GM12878 (cell line): Measurements from ENCODE around the gene OR2J1. TPM values are rescaled to one million over a fixed set of nuclear protein-coding genes. Genes with fewer than 3 reads are reported as not detected.

Source experiments
- ATAC-seq: fragments of 200-7000 bp; cut with Tn5 transposase; 3 replicates; pipeline ENCODE4 v1.9.1; 2020; ENCODE audit warnings: mild to moderate bottlenecking, moderate library complexity
- BruUV-seq: library from RNA; stranded (reverse); fragments of 400-500 nt; replicated peaks from 2 replicates; lab custom pipeline; 2021; lab: Mats Ljungman, UMichigan
- CTCF ChIA-PET: fragments of 300-600 bp; sonication (Branson Sonifier 250); formaldehyde crosslinking; extraction: SDS; loops from one replicate; lab custom pipeline; 2021; ENCODE audit warnings: inconsistent platforms; lab: Yijun Ruan, JAX
- POLR2A ChIA-PET: fragments of 350-600 bp; formaldehyde crosslinking; extraction: SDS; loops from one replicate; lab custom pipeline; 2021; ENCODE audit warnings: inconsistent platforms; lab: Charles Lee
- RAD21 ChIA-PET: fragments of 300-600 bp; sonication (Branson Sonifier 250); formaldehyde crosslinking; loops from one replicate; lab custom pipeline; 2023; ENCODE audit warnings: antibody characterized with exemption; ENCODE audit not compliant: unreplicated experiment; lab: Charles Lee
- SMC1A ChIA-PET: fragments of 300-600 bp; sonication (Branson Sonifier 250); formaldehyde crosslinking; loops from one replicate; lab custom pipeline; 2023; ENCODE audit not compliant: unreplicated experiment, uncharacterized antibody; lab: Charles Lee
- DNase-seq: peaks from one replicate; pipeline ENCODE4 v3.0.0-alpha.2; 2011; ENCODE audit warnings: low read depth, low spot score
- FAIRE-seq: peaks from 3 replicates; lab custom pipeline; 2011; peaks lifted over from hg19 to GRCh38; lab: Jason Lieb, UNC
- H2AFZ ChIP-seq: 2 replicates; pipeline ENCODE4 v1.6.0; 2011; ENCODE audit warnings: low read depth, low read length, control low read depth; ENCODE audit not compliant: control insufficient read depth
- H3K27ac ChIP-seq: 2 replicates; pipeline ENCODE4 v1.5.1; 2011; ENCODE audit warnings: control low read depth; ENCODE audit not compliant: control insufficient read depth, insufficient read depth
- H3K27me3 ChIP-seq, 2 experiments: replicated peaks in 1 of 2; 2 replicates each; pipeline versions ENCODE4 v1.6.0 to v1.6.1; 2011; ENCODE audit warnings: low read length in 1 of 2; ENCODE audit not compliant: control insufficient read depth in 2 of 2, insufficient read depth in 2 of 2
- H3K36me3 ChIP-seq, 2 experiments: 2 replicates each; pipeline ENCODE4 v1.5.1; 2011; ENCODE audit warnings: low read length in 1 of 2; ENCODE audit not compliant: control insufficient read depth in 2 of 2, insufficient read depth in 2 of 2
- H3K4me1 ChIP-seq: 2 replicates; pipeline ENCODE4 v1.6.1; 2011; ENCODE audit warnings: mild to moderate bottlenecking, low read length, moderate library complexity, mixed read lengths; ENCODE audit not compliant: control insufficient read depth, insufficient read depth
- H3K4me2 ChIP-seq: 2 replicates; pipeline ENCODE4 v1.6.0; 2011; ENCODE audit warnings: control low read depth; ENCODE audit not compliant: control insufficient read depth, insufficient read depth
- H3K4me3 ChIP-seq: fragments of 200-600 bp; sonication (generic); 2 replicates; pipeline ENCODE4 v1.5.1; 2016
- H3K79me2 ChIP-seq: 2 replicates; pipeline ENCODE4 v1.6.0; 2011; ENCODE audit warnings: low read length; ENCODE audit not compliant: control insufficient read depth, insufficient read depth
- H3K9ac ChIP-seq: 2 replicates; pipeline ENCODE4 v1.8.0; 2011; ENCODE audit warnings: low read length, control low read depth, mixed read lengths; ENCODE audit not compliant: control insufficient read depth, insufficient read depth
- H3K9me3 ChIP-seq: replicated peaks from 3 replicates; pipeline ENCODE4 v1.5.1; 2011; ENCODE audit warnings: mild to moderate bottlenecking, low read length; ENCODE audit not compliant: control insufficient read depth, insufficient read depth
- H4K20me1 ChIP-seq: 2 replicates; pipeline ENCODE4 v1.6.0; 2011; ENCODE audit not compliant: control insufficient read depth, insufficient read depth
- CEBPZ ChIP-seq: fragments of 150-350 bp; IDR thresholded peaks from 2 replicates; pipeline ENCODE4 v1.6.1; 2016; ENCODE audit warnings: low read depth, low read length
- E2F8 ChIP-seq: fragments of 450-650 bp; IDR thresholded peaks from 2 replicates; pipeline ENCODE4 v1.6.1; 2018; ENCODE audit warnings: mild to moderate bottlenecking, low read depth, moderate library complexity; ENCODE audit not compliant: partially characterized antibody
- GABPA ChIP-seq: IDR thresholded peaks from 2 replicates; pipeline ENCODE4 v1.6.1; 2014; ENCODE audit warnings: antibody characterized with exemption, low read depth, mild to moderate bottlenecking, inconsistent platforms
- IKZF2 ChIP-seq, 2 experiments: fragments of 450-650 bp; IDR thresholded peaks; 2 replicates each; pipeline ENCODE4 v1.6.1; 2017; ENCODE audit warnings: mild to moderate bottlenecking in 2 of 2, moderate library complexity in 2 of 2
- NKRF ChIP-seq: fragments of 450-650 bp; conservative IDR thresholded peaks from 2 replicates; pipeline ENCODE4 v1.6.1; 2017; ENCODE audit warnings: mild to moderate bottlenecking, moderate library complexity
- RAD51 ChIP-seq: fragments of 450-650 bp; IDR thresholded peaks from 2 replicates; pipeline ENCODE4 v1.6.1; 2016; ENCODE audit warnings: moderate library complexity, mild to moderate bottlenecking, inconsistent platforms
- SUZ12 ChIP-seq: fragments of 200-600 bp; sonication (generic); IDR thresholded peaks from one replicate; pipeline ENCODE4 v1.6.1; 2018; ENCODE audit warnings: antibody characterized with exemption, mild to moderate bottlenecking; ENCODE audit not compliant: unreplicated experiment
- TCF3 ChIP-seq: IDR thresholded peaks from 2 replicates; pipeline ENCODE4 v1.6.1; 2012; ENCODE audit warnings: low read depth, mild to moderate bottlenecking, low read length, borderline replicate concordance; ENCODE audit not compliant: insufficient read depth
- WGBS: methylation state at CpG from one replicate; pipeline ENCODE4 v1.1.6; 2016; ENCODE audit warnings: low lambda C conversion rate; ENCODE audit not compliant: insufficient replicate concordance, insufficient coverage; ENCODE audit errors: missing lambda C conversion rate; 5-methylcytosine and 5-hydroxymethylcytosine counted together
- in situ Hi-C: fragments of 300-500 bp; cut with MboI; formaldehyde crosslinking; loops from 9 replicates; pipeline ENCODE4 v1.14.3; 2018; ENCODE audit warnings: mixed read lengths
- intact Hi-C: fragments of 100-400 bp; cut with micrococcal nuclease; formaldehyde crosslinking; loops from one replicate; pipeline ENCODE4 v1.14.2; 2022; ENCODE audit not compliant: unreplicated experiment
- polyA plus RNA-seq, 11 experiments: library from polyadenylated mRNA; depleted of rRNA in 4 of 11; unstranded in 6 of 11; stranded (reverse) in 5 of 11; fragments of >200 nt; fragmentation: Nextera tagmentation in 4 of 11; fragmentation: Illumina TruSeq in 1 of 11; extraction: Ambion mirVana in 4 of 11; extraction: Trizol in 1 of 11; gene quantifications; 1 replicate in 1 of 11; 2 replicates in 10 of 11; pipeline versions ENCODE4 v1.2.1 to v1.2.3, GENCODE V29; 2011 to 2016; ENCODE audit warnings: inconsistent platforms in 2 of 11, missing spikeins in 2 of 11, low read depth in 1 of 11
- total RNA-seq, 4 experiments: library from RNA; depleted of rRNA in 3 of 4; stranded (reverse); fragments of >200 nt in 3 of 4; fragmentation: Illumina TruSeq in 1 of 4; extraction: Trizol in 1 of 4; gene quantifications; 2 replicates each; pipeline versions ENCODE4 v1.2.1 to v1.2.3, GENCODE V29; 2013 to 2021
- TF ChIP-seq, protein P1 (sequence below): IDR thresholded peaks from 2 replicates; pipeline ENCODE4 v1.6.1; 2012; ENCODE audit warnings: low read length, inconsistent platforms
- TF ChIP-seq, protein P2 (sequence below): IDR thresholded peaks from 2 replicates; pipeline ENCODE4 v1.6.1; 2012; ENCODE audit warnings: low read depth, low read length, improper control_type of control experiment

OR2J1 gene
- total and polyA plus RNA-seq, 10 of the 15 experiments (the other 5 are each of a cell fraction or from before 2014, with no cell fraction given): not detected

DNA sequence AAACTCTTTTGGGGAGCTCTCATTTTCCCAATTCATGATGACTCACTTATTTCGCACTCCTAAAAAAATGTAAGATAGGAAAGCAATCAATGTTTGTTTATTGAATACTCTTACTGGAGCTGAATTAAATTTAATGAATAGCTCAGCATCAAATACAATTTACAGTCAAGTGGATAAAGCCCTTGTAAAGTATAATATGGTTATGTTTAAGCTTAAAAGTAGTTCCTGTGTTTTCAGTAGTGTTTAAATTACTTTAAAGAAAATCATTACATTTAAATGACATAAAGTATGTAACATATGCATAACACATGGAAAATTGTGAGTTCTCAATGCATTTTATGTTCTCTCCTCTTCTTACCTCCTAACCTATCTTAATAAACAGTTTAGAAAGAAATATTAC is 12.1 kb upstream of the OR2J1 start, which contains the start of gene OR2B3 (continued):
- TF ChIP-seq CEBPZ (no peak), E2F8 (no peak)

DNA sequence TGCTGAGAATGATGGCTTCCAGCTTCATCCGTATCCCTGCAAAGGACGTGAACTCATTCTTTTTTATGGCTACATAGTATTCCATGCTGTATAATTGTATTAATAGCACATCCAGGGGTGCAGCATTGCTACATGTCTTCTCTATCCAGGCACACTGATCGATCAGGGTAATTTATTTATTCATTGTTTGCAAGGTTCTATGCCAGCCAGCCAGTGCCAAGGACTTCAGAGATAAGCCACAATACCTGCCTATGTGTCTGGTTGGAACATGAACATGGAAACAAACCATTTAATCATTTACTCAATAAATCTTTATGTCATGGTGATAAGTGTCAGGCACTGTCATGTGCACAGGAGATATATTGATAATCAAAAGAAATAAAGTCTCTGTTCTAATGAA is 6.3 kb upstream of the OR2J1 start:
- Histone ChIP-seq H3K9ac (no peak overlapping the region), H3K4me3 (no peak overlapping the region), H3K27ac (no peak overlapping the region), H3K4me2 (no peak overlapping the region), H3K4me1 (no peaks in the 10 kb centered on the region), H3K79me2 (no peaks in the 10 kb centered on the region), H3K36me3 (no peaks in the 10 kb centered on the region), H4K20me1 (no peaks in the 10 kb centered on the region), H3K9me3 (no peaks in the 10 kb centered on the region), H3K27me3 (no peaks in the 10 kb centered on the region), H2AFZ (no peak overlapping the region)
- ChIA-PET SMC1A (no interaction called here), CTCF (no interaction called here), POLR2A (no interaction called here), RAD21 (no interaction called here)
- ATAC-seq (no peak), DNase-seq (no peak), FAIRE-seq (no peak)
- TF ChIP-seq, protein P1, sequence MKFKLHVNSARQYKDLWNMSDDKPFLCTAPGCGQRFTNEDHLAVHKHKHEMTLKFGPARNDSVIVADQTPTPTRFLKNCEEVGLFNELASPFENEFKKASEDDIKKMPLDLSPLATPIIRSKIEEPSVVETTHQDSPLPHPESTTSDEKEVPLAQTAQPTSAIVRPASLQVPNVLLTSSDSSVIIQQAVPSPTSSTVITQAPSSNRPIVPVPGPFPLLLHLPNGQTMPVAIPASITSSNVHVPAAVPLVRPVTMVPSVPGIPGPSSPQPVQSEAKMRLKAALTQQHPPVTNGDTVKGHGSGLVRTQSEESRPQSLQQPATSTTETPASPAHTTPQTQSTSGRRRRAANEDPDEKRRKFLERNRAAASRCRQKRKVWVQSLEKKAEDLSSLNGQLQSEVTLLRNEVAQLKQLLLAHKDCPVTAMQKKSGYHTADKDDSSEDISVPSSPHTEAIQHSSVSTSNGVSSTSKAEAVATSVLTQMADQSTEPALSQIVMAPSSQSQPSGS: no peak
- no peak for TF ChIP-seq IKZF2 (IDR thresholded peaks at IDR 0.05)
- TF ChIP-seq, protein P2, sequence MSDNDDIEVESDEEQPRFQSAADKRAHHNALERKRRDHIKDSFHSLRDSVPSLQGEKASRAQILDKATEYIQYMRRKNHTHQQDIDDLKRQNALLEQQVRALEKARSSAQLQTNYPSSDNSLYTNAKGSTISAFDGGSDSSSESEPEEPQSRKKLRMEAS: no peak
- no peak for TF ChIP-seq GABPA
- no peak for TF ChIP-seq SUZ12
- no peak for TF ChIP-seq TCF3
- TF ChIP-seq NKRF: no peak
- no peak for TF ChIP-seq RAD51
- intact Hi-C loops (no loop called here), in situ Hi-C loops (no loop called here)
- no TSS peak for BruUV-seq
- 30% methylated on average over 3 of the region's 3 CpGs for WGBS
